HCT116 (cell line): Measurements from ENCODE around the gene CYP4A22. TPM values are rescaled to one million over a fixed set of nuclear protein-coding genes. Genes with fewer than 3 reads are reported as not detected.

Experiments
- ATAC-seq: fragments of 200-7000 bp; cut with Tn5 transposase; 2 replicates; pipeline ENCODE4 v1.9.1; 2020; ENCODE audit warnings: mild to moderate bottlenecking, moderate library complexity
- BruUV-seq: library from RNA; stranded (reverse); fragments of 400-500 nt; replicated peaks from 2 replicates; lab custom pipeline; 2021; lab: Mats Ljungman, UMichigan
- CTCF ChIA-PET: fragments of 300-600 bp; sonication (Branson Sonifier 250); formaldehyde crosslinking; loops from one replicate; lab custom pipeline; 2021; ENCODE audit warnings: antibody characterized with exemption; lab: Charles Lee
- POLR2A ChIA-PET: fragments of 300-600, 350-600 bp; sonication (Branson Sonifier 250); formaldehyde crosslinking; loops from one replicate; lab custom pipeline; 2021; ENCODE audit warnings: antibody characterized with exemption; lab: Charles Lee
- RAD21 ChIA-PET, 2 experiments: fragments of 300-600 bp; sonication (Branson Sonifier 250); formaldehyde crosslinking; loops; one replicate each; lab custom pipeline; 2023; ENCODE audit warnings: low total read pairs in 2 of 2; ENCODE audit not compliant: uncharacterized antibody in 2 of 2, unreplicated experiment in 2 of 2, low non-redundant PET in 1 of 2; lab: Charles Lee
- DNase-seq: peaks from one replicate; pipeline ENCODE4 v3.0.0-alpha.2; 2010; ENCODE audit warnings: low read depth, low spot score
- H2AFZ ChIP-seq: fragments of 200-600 bp; shearing (Covaris generic), sonication (generic); 2 replicates; pipeline ENCODE4 v1.6.1; 2017; ENCODE audit warnings: low read depth, mixed run types, mixed read lengths, antibody characterized with exemption, low read length; ENCODE audit not compliant: poor library complexity, severe bottlenecking
- H3K27ac ChIP-seq: 2 replicates; pipeline ENCODE4 v1.5.1; 2012; ENCODE audit warnings: low read depth, low read length
- H3K27me3 ChIP-seq: fragments of 200-600 bp; sonication (generic); 2 replicates; pipeline ENCODE4 v1.6.1; 2016; ENCODE audit warnings: mixed run types, low read length, mixed read lengths; ENCODE audit not compliant: insufficient read depth
- H3K36me3 ChIP-seq, 2 experiments: fragments of 200-500 bp in 1 of 2; fragments of 200-600 bp in 1 of 2; sonication (Bioruptor generic) in 1 of 2; sonication (generic) in 1 of 2; 2 replicates each; pipeline versions ENCODE4 v1.5.1 to v1.6.1; 2014 to 2016; ENCODE audit warnings: low read length in 2 of 2, inconsistent platforms in 1 of 2, mixed read lengths in 1 of 2, mixed run types in 1 of 2; ENCODE audit not compliant: insufficient read depth in 2 of 2, control insufficient read depth in 1 of 2
- H3K4me1 ChIP-seq, 2 experiments: fragments of 200-600 bp in 1 of 2; sonication (generic) in 1 of 2; 2 replicates each; pipeline versions ENCODE4 v1.5.1 to v1.6.1; 2012 to 2017; ENCODE audit warnings: low read length in 2 of 2, inconsistent platforms in 1 of 2, mild to moderate bottlenecking in 1 of 2, mixed read lengths in 1 of 2, mixed run types in 1 of 2, moderate library complexity in 1 of 2; ENCODE audit not compliant: insufficient read depth in 2 of 2, control insufficient read depth in 1 of 2
- H3K4me2 ChIP-seq: fragments of 200-600 bp; sonication (generic); 2 replicates; pipeline ENCODE4 v1.6.1; 2017; ENCODE audit warnings: mixed run types, low read length, mixed read lengths
- H3K4me3 ChIP-seq, 2 experiments: fragments of 200-600 bp in 1 of 2; sonication (generic) in 1 of 2; replicated peaks in 1 of 2; 2 replicates each; pipeline ENCODE4 v1.5.1; 2011 to 2016; ENCODE audit warnings: low read length in 2 of 2, control low read depth in 1 of 2, low read depth in 1 of 2, mild to moderate bottlenecking in 1 of 2, mixed read lengths in 1 of 2, mixed run types in 1 of 2
- H3K79me2 ChIP-seq: fragments of 200-600 bp; sonication (generic); 2 replicates; pipeline ENCODE4 v1.6.1; 2017; ENCODE audit warnings: mild to moderate bottlenecking, mixed run types, low read length, moderate library complexity, mixed read lengths; ENCODE audit not compliant: insufficient read depth
- H3K9ac ChIP-seq: fragments of 200-600 bp; sonication (generic); 2 replicates; pipeline ENCODE4 v1.6.1; 2016; ENCODE audit warnings: low read length, mixed read lengths
- H3K9me2 ChIP-seq: fragments of 200-600 bp; sonication (generic), shearing (Covaris generic); 2 replicates; pipeline ENCODE4 v1.6.1; 2017; ENCODE audit warnings: mixed run types, mild to moderate bottlenecking, moderate library complexity; ENCODE audit not compliant: insufficient read depth
- H3K9me3 ChIP-seq, 2 experiments: fragments of 200-500 bp in 1 of 2; fragments of 200-600 bp in 1 of 2; sonication (Bioruptor generic) in 1 of 2; sonication (generic) in 1 of 2; 2 replicates each; pipeline ENCODE4 v1.6.1; 2014 to 2017; ENCODE audit warnings: low read length in 2 of 2, mixed read lengths in 2 of 2, inconsistent platforms in 1 of 2, low read depth in 1 of 2, mild to moderate bottlenecking in 1 of 2, mixed run types in 1 of 2, moderate library complexity in 1 of 2; ENCODE audit not compliant: control insufficient read depth in 1 of 2, insufficient read depth in 1 of 2
- H4K20me1 ChIP-seq: fragments of 200-600 bp; sonication (generic), shearing (Covaris generic); 2 replicates; pipeline ENCODE4 v1.6.1; 2017; ENCODE audit warnings: mixed run types, mild to moderate bottlenecking, moderate library complexity; ENCODE audit not compliant: insufficient read depth
- ATF3 ChIP-seq: IDR thresholded peaks from 2 replicates; pipeline ENCODE4 v1.6.1; 2012
- CBX3 ChIP-seq: IDR thresholded peaks from 2 replicates; pipeline ENCODE4 v1.6.1; 2012; ENCODE audit warnings: low read depth
- CEBPB ChIP-seq: IDR thresholded peaks from 2 replicates; pipeline ENCODE4 v1.6.1; 2012; ENCODE audit warnings: low read depth
- EGR1 ChIP-seq: IDR thresholded peaks from 2 replicates; pipeline ENCODE4 v1.6.1; 2012; ENCODE audit warnings: low read depth
- ELF1 ChIP-seq: IDR thresholded peaks from 2 replicates; pipeline ENCODE4 v1.6.1; 2012; ENCODE audit warnings: low read depth, borderline replicate concordance
- EZH2 ChIP-seq: fragments of 200-600 bp; sonication (generic); IDR thresholded peaks from 2 replicates; pipeline ENCODE4 v1.6.1; 2017; ENCODE audit warnings: antibody characterized with exemption, mixed run types
- FOSL1 ChIP-seq: IDR thresholded peaks from 2 replicates; pipeline ENCODE4 v1.6.1; 2012; ENCODE audit warnings: low read depth
- MAX ChIP-seq: IDR thresholded peaks from 2 replicates; pipeline ENCODE4 v1.6.1; 2012
- POLR2A ChIP-seq: IDR thresholded peaks from 2 replicates; pipeline ENCODE4 v1.7.0; 2011; ENCODE audit warnings: borderline replicate concordance; ENCODE audit not compliant: insufficient read depth, insufficient read length; ENCODE audit errors: extremely low read depth
- POLR2AphosphoS5 ChIP-seq: IDR thresholded peaks from 2 replicates; pipeline ENCODE4 v1.6.1; 2011; ENCODE audit warnings: mild to moderate bottlenecking, low read depth, low read length, moderate library complexity
- SIN3A ChIP-seq: IDR thresholded peaks from 2 replicates; pipeline ENCODE4 v1.6.1; 2012; ENCODE audit warnings: low read depth
- SP1 ChIP-seq: IDR thresholded peaks from 2 replicates; pipeline ENCODE4 v1.6.1; 2012; ENCODE audit warnings: low read depth
- SRF ChIP-seq: IDR thresholded peaks from 2 replicates; pipeline ENCODE4 v1.6.1; 2012; ENCODE audit warnings: low read depth
- TCF7L2 ChIP-seq: IDR thresholded peaks from 2 replicates; pipeline ENCODE4 v1.7.0; 2011; ENCODE audit warnings: borderline replicate concordance, inconsistent platforms; ENCODE audit not compliant: insufficient read depth, insufficient read length; ENCODE audit errors: extremely low read depth
- YY1 ChIP-seq: IDR thresholded peaks from 2 replicates; pipeline ENCODE4 v1.6.1; 2011; ENCODE audit warnings: low read length, low read depth, moderate library complexity, mild to moderate bottlenecking; ENCODE audit not compliant: insufficient replicate concordance; ENCODE audit errors: extremely low read depth
- ZFX ChIP-seq: fragments of 450-650 bp; IDR thresholded peaks from 2 replicates; pipeline ENCODE4 v1.6.1; 2017
- intact Hi-C: fragments of 100-400 bp; cut with micrococcal nuclease; formaldehyde crosslinking; loops from 2 replicates; pipeline ENCODE4 v1.10.0; 2022
- total RNA-seq: library from RNA; stranded (reverse); gene quantifications from one replicate; pipeline ENCODE4 v1.2.1, GENCODE V29; 2021; ENCODE audit not compliant: unreplicated experiment
- TF ChIP-seq, protein P1 (sequence below), 3 experiments: fragments of 200-600 bp in 1 of 3; sonication (generic) in 1 of 3; IDR thresholded peaks in 2 of 3; conservative IDR thresholded peaks in 1 of 3; 2 replicates each; pipeline ENCODE4 v1.5.1; 2012 to 2017; ENCODE audit warnings: low read depth in 2 of 3, low read length in 2 of 3, antibody characterized with exemption in 1 of 3, borderline replicate concordance in 1 of 3, control low read depth in 1 of 3, mild to moderate bottlenecking in 1 of 3, mixed read lengths in 1 of 3, mixed run types in 1 of 3, moderate library complexity in 1 of 3; ENCODE audit not compliant: insufficient read depth in 1 of 3

Gene CYP4A22
- total RNA-seq, 1 experiment from 2014 or later: not detected

DNA sequence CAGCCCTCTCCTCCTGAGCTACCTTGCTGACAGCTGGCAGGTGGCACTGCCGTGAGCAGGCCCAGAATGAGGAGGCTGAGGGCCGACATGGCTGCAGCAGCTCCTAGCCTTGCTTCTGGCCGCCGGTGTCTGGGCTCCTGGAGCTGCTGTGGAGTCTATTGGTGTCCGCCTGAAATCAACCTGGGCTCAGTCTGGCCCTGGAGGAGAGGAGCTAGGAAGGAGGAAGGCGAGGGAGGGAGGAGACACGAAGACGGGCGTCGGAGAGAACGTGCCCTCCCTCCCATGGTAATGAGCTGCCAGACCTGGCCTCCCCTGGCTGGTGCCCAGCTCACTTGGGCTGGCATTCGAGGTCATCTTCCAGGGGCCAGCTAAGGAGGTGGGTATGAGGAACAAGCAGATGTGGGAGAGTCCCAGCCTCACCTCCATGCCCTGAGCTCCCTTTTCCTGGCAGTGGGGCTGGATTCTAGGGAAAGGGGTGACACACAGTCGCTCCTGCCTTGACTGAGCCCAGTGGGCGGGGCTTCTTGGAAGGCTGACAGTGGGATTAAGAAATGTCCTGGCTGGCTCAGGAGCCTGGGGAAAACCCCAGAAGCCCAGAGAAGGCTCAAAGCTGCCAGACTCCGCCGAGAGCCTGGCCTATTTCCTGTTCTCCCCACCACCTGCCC lies 52.7 kb downstream of the CYP4A22 start, which contains the start of gene PDZK1IP1:
TSS of gene PDZK1IP1 (minus strand) at position 193 of the 665 bp plus-strand sequence. CDS start at position 89, 104 bp downstream.
- Histone ChIP-seq H3K27me3 (no peaks in the 10 kb centered on the region), H3K79me2 (no peaks in the 10 kb centered on the region), H2AFZ (no peak within 1 kb of the TSS), H3K4me2 (no peak within 1 kb of the TSS), H4K20me1 (no peaks in the 10 kb centered on the region), H3K4me3 (no peak within 1 kb of the TSS), H3K27ac (no peak within 1 kb of the TSS), H3K9ac (no peak within 1 kb of the TSS), H3K36me3 (no peaks in the 10 kb centered on the region), H3K4me1 (peaks cover 0 to 19% of the 10 kb centered on the region in 2 experiments; a peak in 3 of 4 replicates), H3K9me2 (no peaks in the 10 kb centered on the region), H3K9me3 (no peaks in the 10 kb centered on the region)
- POLR2A ChIA-PET: no interaction called here
- DNase-seq (no peak), ATAC-seq (no peak)
- BruUV-seq: no TSS peak
- no peak for TF ChIP-seq TCF7L2
- TF ChIP-seq CEBPB: no peak
- TF ChIP-seq ELF1: no peak
- no peak for TF ChIP-seq MAX
- no peak for TF ChIP-seq SRF
- no peak for TF ChIP-seq POLR2A
- no peak for TF ChIP-seq EGR1
- no peak for TF ChIP-seq FOSL1
- no peak for TF ChIP-seq SP1
- no peak for TF ChIP-seq EZH2
- CTCF ChIA-PET: interaction anchor here (1.1 to 1.5 kb wide), 2 partner anchors 11 to 536 kb away, joined by 3 to 11 read pairs; no protein-coding TSS in a partner anchor
- intact Hi-C loops: loop anchor here (5.0 kb wide), 1 partner anchor 537 kb away; no protein-coding TSS in a partner anchor
- RAD21 ChIA-PET: no interaction called here

DNA sequence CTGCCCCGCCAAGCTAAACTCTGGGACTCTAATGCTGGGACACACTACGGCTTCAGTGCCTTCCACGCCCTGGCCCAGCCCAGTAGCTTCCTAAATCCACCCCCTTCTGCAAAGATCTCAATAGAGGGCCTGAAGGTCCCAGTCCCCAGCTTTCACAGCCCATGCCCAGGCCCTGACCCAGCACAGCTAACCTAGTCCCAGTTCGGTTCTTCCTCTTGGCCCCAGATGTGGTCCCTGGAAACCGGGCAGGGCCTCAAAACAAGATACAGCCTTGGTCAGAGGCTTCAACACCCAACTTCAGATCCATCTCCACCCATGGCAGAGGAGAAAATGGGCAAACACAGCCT lies 53.2 kb downstream of the CYP4A22 start:
- no peak for DNase-seq
- no TSS peak for BruUV-seq
- RAD21 ChIA-PET: no interaction called here
- no peaks in the 10 kb centered on the region for H4K20me1 ChIP-seq
- H3K9me3 ChIP-seq: no peaks in the 10 kb centered on the region
- H3K4me2 ChIP-seq: no peak overlapping the region
- H3K79me2 ChIP-seq: no peaks in the 10 kb centered on the region
- no peaks in the 10 kb centered on the region for H3K27me3 ChIP-seq
- POLR2A ChIA-PET: interaction anchor here (1.1 kb wide), 1 partner anchor 11 kb away, joined by 3 read pairs; no protein-coding TSS in a partner anchor
- CTCF ChIA-PET: interaction anchor here (1.1 to 1.5 kb wide), 2 partner anchors 11 to 535 kb away, joined by 3 to 11 read pairs; no protein-coding TSS in a partner anchor
- no peak overlapping the region for H3K9ac ChIP-seq
- intact Hi-C loops: loop anchor here (5.0 kb wide), 1 partner anchor 537 kb away; no protein-coding TSS in a partner anchor
- ATAC-seq: no peak
- H3K4me3 ChIP-seq: no peak overlapping the region
- peaks cover 0 to 19% of the 10 kb centered on the region in 2 experiments; a peak in 3 of 4 replicates for H3K4me1 ChIP-seq
- H3K27ac ChIP-seq: no peak overlapping the region
- no peak overlapping the region for H2AFZ ChIP-seq
- no peaks in the 10 kb centered on the region for H3K9me2 ChIP-seq
- H3K36me3 ChIP-seq: no peaks in the 10 kb centered on the region
- no peak for TF ChIP-seq POLR2A
- no peak for TF ChIP-seq ZFX
- no peak for TF ChIP-seq ATF3
- TF ChIP-seq SP1: no peak
- TF ChIP-seq ELF1: no peak
- TF ChIP-seq TCF7L2: no peak
- TF ChIP-seq, protein P1, sequence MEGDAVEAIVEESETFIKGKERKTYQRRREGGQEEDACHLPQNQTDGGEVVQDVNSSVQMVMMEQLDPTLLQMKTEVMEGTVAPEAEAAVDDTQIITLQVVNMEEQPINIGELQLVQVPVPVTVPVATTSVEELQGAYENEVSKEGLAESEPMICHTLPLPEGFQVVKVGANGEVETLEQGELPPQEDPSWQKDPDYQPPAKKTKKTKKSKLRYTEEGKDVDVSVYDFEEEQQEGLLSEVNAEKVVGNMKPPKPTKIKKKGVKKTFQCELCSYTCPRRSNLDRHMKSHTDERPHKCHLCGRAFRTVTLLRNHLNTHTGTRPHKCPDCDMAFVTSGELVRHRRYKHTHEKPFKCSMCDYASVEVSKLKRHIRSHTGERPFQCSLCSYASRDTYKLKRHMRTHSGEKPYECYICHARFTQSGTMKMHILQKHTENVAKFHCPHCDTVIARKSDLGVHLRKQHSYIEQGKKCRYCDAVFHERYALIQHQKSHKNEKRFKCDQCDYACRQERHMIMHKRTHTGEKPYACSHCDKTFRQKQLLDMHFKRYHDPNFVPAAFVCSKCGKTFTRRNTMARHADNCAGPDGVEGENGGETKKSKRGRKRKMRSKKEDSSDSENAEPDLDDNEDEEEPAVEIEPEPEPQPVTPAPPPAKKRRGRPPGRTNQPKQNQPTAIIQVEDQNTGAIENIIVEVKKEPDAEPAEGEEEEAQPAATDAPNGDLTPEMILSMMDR (IDR thresholded peaks at IDR 0.05 in 2 of 3, conservative IDR thresholded peaks at IDR 0.05 in 1 of 3; ENCODE audit: borderline replicate concordance in 1 of 3, insufficient read depth in 1 of 3, low read depth in 2 of 3, low read length in 2 of 3): no peak
- no peak for TF ChIP-seq SIN3A
- TF ChIP-seq CBX3: no peak
- TF ChIP-seq SRF: no peak
- no peak for TF ChIP-seq YY1
- no peak for TF ChIP-seq POLR2AphosphoS5
- no peak for TF ChIP-seq MAX
